Measurements from ENCODE around the gene PPARA. TPM values are rescaled to one million over a fixed set of nuclear protein-coding genes. Genes with fewer than 3 reads are reported as not detected.

PPARA gene
- total RNA-seq, 1 experiment from 2014 or later, result 14.5 TPM

DNA sequence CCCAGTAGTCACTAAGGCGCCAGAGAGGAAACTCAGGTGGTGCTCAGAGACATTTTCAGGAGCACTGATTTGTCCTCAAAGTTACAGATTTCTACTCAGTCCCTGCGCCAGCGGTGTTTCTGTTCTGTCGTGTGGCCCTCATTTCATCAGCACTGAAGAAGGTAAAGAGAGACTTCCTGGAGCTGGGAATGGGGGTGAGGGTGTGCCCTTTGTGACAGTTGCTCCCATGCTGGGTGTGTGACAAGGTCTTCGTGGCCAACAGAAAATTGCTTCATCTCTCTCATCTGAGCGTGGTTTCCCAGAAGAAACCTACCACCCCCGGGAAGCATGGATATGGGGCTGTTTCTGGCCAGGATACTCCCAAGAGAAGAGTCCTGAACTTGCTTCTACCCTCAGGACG, 2.0 kb upstream of the PPARA start:
- no peaks in the 10 kb centered on the region for H3K79me2 ChIP-seq (ENCODE audit: insufficient read depth, low read length)
- H3K9me3 ChIP-seq (ENCODE audit: control insufficient read depth in 1 of 2, insufficient read depth in 1 of 2, low read depth in 1 of 2, low read length in 2 of 2), result no peaks in the 10 kb centered on the region
- no peaks in the 10 kb centered on the region for H4K20me1 ChIP-seq (ENCODE audit: insufficient read depth)
- H2AFZ ChIP-seq (ENCODE audit: low read depth, low read length, poor library complexity, severe bottlenecking), result no peak overlapping the region
- DNase-seq (ENCODE audit: low read depth, low spot score) (no peak), ATAC-seq (no peak)
- H3K36me3 ChIP-seq (ENCODE audit: control insufficient read depth in 1 of 2, insufficient read depth in 2 of 2, low read length in 2 of 2), result no peaks in the 10 kb centered on the region
- ChIA-PET CTCF (no interaction called here), POLR2A (no interaction called here), RAD21 (ENCODE audit: low non-redundant PET in 1 of 2, low total read pairs in 2 of 2, uncharacterized antibody in 2 of 2, unreplicated experiment in 2 of 2) (no interaction called here)
- no peak overlapping the region for H3K27ac ChIP-seq (ENCODE audit: low read depth, low read length)
- no peaks in the 10 kb centered on the region for H3K9me2 ChIP-seq (ENCODE audit: insufficient read depth)
- TF ChIP-seq POLR2A (IDR thresholded peaks at IDR 0.05; ENCODE audit: borderline replicate concordance, extremely low read depth, insufficient read depth, insufficient read length), result no peak
- TF ChIP-seq EZH2 (IDR thresholded peaks at IDR 0.05), result no peak
- no peak for TF ChIP-seq FOSL1 (IDR thresholded peaks at IDR 0.05; ENCODE audit: low read depth)
- TF ChIP-seq, protein P1, sequence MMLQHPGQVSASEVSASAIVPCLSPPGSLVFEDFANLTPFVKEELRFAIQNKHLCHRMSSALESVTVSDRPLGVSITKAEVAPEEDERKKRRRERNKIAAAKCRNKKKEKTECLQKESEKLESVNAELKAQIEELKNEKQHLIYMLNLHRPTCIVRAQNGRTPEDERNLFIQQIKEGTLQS (IDR thresholded peaks at IDR 0.05), result no peak
- TF ChIP-seq TCF7L2 (IDR thresholded peaks at IDR 0.05; ENCODE audit: borderline replicate concordance, extremely low read depth, insufficient read depth, insufficient read length), result no peak
- TF ChIP-seq, protein P2, sequence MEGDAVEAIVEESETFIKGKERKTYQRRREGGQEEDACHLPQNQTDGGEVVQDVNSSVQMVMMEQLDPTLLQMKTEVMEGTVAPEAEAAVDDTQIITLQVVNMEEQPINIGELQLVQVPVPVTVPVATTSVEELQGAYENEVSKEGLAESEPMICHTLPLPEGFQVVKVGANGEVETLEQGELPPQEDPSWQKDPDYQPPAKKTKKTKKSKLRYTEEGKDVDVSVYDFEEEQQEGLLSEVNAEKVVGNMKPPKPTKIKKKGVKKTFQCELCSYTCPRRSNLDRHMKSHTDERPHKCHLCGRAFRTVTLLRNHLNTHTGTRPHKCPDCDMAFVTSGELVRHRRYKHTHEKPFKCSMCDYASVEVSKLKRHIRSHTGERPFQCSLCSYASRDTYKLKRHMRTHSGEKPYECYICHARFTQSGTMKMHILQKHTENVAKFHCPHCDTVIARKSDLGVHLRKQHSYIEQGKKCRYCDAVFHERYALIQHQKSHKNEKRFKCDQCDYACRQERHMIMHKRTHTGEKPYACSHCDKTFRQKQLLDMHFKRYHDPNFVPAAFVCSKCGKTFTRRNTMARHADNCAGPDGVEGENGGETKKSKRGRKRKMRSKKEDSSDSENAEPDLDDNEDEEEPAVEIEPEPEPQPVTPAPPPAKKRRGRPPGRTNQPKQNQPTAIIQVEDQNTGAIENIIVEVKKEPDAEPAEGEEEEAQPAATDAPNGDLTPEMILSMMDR (IDR thresholded peaks at IDR 0.05 in 2 of 3, conservative IDR thresholded peaks at IDR 0.05 in 1 of 3; ENCODE audit: borderline replicate concordance in 1 of 3, insufficient read depth in 1 of 3, low read depth in 2 of 3, low read length in 2 of 3), result no peak
- TF ChIP-seq SP1 (IDR thresholded peaks at IDR 0.05; ENCODE audit: low read depth), result no peak
- TF ChIP-seq CBX3 (IDR thresholded peaks at IDR 0.05; ENCODE audit: low read depth), result no peak
- TF ChIP-seq, protein P3, sequence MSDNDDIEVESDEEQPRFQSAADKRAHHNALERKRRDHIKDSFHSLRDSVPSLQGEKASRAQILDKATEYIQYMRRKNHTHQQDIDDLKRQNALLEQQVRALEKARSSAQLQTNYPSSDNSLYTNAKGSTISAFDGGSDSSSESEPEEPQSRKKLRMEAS (IDR thresholded peaks at IDR 0.05), result no peak
- no peak for TF ChIP-seq JUND (IDR thresholded peaks at IDR 0.05)
- TF ChIP-seq SIN3A (IDR thresholded peaks at IDR 0.05; ENCODE audit: low read depth), result no peak
- TF ChIP-seq EZH2phosphoT487 (IDR thresholded peaks at IDR 0.05; ENCODE audit: borderline replicate concordance), result no peak
- TF ChIP-seq RAD21 (IDR thresholded peaks at IDR 0.05; ENCODE audit: low read depth), result no peak
- no peak for TF ChIP-seq CEBPB (IDR thresholded peaks at IDR 0.05; ENCODE audit: low read depth)
- H3K27me3 ChIP-seq (ENCODE audit: insufficient read depth, low read length), result no peaks in the 10 kb centered on the region
- intact Hi-C loops (cut with micrococcal nuclease), result no loop called here
- no peak overlapping the region for H3K4me2 ChIP-seq (ENCODE audit: low read length)
- no TSS peak for BruUV-seq (replicated peaks)
- peaks cover 7 to 20% of the 10 kb centered on the region in 2 experiments; a peak in 3 of 4 replicates for H3K4me1 ChIP-seq (ENCODE audit: control insufficient read depth in 1 of 2, insufficient read depth in 2 of 2, low read length in 2 of 2)
- no peak overlapping the region for H3K4me3 ChIP-seq (replicated peaks in 1 of 2; ENCODE audit: low read depth in 1 of 2, low read length in 2 of 2)
- H3K9ac ChIP-seq (ENCODE audit: low read length), result no peak overlapping the region
